Panc1 (cell line): ENCODE results near the gene SIL1.

ENCODE experiments used
- POLR2AphosphoS5 ChIP-seq: IDR thresholded peaks from 2 replicates; pipeline ENCODE4 v1.6.1; 2012; ENCODE audit warnings: mild to moderate bottlenecking, low read depth, low read length, moderate library complexity
- TCF7L2 ChIP-seq: IDR thresholded peaks from 2 replicates; pipeline ENCODE4 v1.6.1; 2011; ENCODE audit warnings: mild to moderate bottlenecking, low read depth, low read length, inconsistent platforms
- TF ChIP-seq, protein P1 (sequence below): fragments of 450-650 bp; IDR thresholded peaks from 2 replicates; pipeline ENCODE4 v1.5.1; 2017; ENCODE audit warnings: mild to moderate bottlenecking
- TF ChIP-seq, protein P2 (sequence below), 2 experiments: IDR thresholded peaks; 2 replicates each; pipeline ENCODE4 v1.6.1; 2011 to 2012; ENCODE audit warnings: low read depth in 2 of 2, control low read depth in 1 of 2, low read length in 1 of 2, mild to moderate bottlenecking in 1 of 2, moderate library complexity in 1 of 2; ENCODE audit not compliant: insufficient read depth in 1 of 2

DNA sequence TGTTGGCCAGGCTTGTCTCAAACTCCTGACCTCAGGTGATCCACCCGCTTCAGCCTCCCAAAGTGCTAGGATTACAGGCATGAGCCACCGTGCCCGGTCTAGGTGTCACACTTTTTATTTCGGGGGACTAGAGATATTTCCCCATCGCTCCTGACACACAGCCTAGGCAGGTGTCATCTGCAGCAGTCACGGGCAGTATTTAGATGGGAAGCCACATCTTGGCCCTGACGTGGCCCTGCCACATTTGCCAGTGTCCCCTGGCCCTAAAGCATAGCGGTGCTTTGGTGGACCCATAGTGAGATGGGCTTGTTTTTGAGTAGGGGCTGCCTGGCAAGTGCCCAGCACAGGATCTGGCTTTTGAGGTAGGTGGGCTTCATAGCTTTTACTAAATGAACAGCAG lies 278.0 kb downstream of the SIL1 start:
- TF ChIP-seq POLR2AphosphoS5 (no peak), TCF7L2 (no peak)
- TF ChIP-seq, protein P1, sequence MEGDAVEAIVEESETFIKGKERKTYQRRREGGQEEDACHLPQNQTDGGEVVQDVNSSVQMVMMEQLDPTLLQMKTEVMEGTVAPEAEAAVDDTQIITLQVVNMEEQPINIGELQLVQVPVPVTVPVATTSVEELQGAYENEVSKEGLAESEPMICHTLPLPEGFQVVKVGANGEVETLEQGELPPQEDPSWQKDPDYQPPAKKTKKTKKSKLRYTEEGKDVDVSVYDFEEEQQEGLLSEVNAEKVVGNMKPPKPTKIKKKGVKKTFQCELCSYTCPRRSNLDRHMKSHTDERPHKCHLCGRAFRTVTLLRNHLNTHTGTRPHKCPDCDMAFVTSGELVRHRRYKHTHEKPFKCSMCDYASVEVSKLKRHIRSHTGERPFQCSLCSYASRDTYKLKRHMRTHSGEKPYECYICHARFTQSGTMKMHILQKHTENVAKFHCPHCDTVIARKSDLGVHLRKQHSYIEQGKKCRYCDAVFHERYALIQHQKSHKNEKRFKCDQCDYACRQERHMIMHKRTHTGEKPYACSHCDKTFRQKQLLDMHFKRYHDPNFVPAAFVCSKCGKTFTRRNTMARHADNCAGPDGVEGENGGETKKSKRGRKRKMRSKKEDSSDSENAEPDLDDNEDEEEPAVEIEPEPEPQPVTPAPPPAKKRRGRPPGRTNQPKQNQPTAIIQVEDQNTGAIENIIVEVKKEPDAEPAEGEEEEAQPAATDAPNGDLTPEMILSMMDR, result no peak
- TF ChIP-seq, protein P2, sequence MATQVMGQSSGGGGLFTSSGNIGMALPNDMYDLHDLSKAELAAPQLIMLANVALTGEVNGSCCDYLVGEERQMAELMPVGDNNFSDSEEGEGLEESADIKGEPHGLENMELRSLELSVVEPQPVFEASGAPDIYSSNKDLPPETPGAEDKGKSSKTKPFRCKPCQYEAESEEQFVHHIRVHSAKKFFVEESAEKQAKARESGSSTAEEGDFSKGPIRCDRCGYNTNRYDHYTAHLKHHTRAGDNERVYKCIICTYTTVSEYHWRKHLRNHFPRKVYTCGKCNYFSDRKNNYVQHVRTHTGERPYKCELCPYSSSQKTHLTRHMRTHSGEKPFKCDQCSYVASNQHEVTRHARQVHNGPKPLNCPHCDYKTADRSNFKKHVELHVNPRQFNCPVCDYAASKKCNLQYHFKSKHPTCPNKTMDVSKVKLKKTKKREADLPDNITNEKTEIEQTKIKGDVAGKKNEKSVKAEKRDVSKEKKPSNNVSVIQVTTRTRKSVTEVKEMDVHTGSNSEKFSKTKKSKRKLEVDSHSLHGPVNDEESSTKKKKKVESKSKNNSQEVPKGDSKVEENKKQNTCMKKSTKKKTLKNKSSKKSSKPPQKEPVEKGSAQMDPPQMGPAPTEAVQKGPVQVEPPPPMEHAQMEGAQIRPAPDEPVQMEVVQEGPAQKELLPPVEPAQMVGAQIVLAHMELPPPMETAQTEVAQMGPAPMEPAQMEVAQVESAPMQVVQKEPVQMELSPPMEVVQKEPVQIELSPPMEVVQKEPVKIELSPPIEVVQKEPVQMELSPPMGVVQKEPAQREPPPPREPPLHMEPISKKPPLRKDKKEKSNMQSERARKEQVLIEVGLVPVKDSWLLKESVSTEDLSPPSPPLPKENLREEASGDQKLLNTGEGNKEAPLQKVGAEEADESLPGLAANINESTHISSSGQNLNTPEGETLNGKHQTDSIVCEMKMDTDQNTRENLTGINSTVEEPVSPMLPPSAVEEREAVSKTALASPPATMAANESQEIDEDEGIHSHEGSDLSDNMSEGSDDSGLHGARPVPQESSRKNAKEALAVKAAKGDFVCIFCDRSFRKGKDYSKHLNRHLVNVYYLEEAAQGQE (IDR thresholded peaks at IDR 0.05; ENCODE audit: insufficient read depth in 1 of 2, low read depth in 2 of 2, low read length in 1 of 2), result no peak
